IPS DF 19.7 (cell line): ENCODE data around the gene PSTPIP2.
"Not testable (repeated sequence)": the region's sequence is repeated elsewhere in the genome, so short reads cannot be mapped to it uniquely, and the experiment has no call there.

Source experiments
- DNase-seq: peaks from one replicate; pipeline ENCODE4 v3.0.0-alpha.2; 2013; ENCODE audit warnings: low read depth, low spot score

Gene PSTPIP2

GRCh38 chr18:46037512-46038305 is 34.4 kb downstream of the PSTPIP2 start:
- DNase-seq = no peak

- no peak for DNase-seq
These were observed 36.1 kb downstream of the PSTPIP2 start for GRCh38 chr18:46035696-46036680.

GRCh38 chr18:46034230-46034629 is 37.8 kb downstream of the PSTPIP2 start:
- DNase-seq = no peak

- DNase-seq = no peak
These were observed 40.3 kb downstream of the PSTPIP2 start for GRCh38 chr18:46031741-46032140.

- no peak for DNase-seq
These were observed 43.5 kb downstream of the PSTPIP2 start for GRCh38 chr18:46028536-46028891.

DNA sequence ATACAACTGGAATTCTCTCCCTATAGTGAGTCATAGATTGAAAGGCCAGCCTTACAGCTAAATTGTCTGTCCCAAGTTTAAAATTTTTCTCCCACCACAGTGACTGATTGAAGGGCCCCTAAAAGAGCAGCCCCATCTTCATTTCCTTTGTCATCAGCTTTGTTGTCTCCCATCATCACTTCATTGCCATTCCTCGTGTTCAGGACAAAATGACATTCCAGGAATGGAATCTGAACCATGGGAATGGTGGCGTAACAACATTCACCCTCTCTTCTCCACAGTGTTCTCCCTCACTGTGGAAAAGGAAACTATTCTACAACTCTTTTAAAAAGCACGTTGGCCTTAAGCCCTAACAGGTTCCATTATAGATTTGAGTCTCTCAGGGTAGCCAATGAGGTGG is 52.1 kb downstream of the PSTPIP2 start:
- no peak for DNase-seq

DNA sequence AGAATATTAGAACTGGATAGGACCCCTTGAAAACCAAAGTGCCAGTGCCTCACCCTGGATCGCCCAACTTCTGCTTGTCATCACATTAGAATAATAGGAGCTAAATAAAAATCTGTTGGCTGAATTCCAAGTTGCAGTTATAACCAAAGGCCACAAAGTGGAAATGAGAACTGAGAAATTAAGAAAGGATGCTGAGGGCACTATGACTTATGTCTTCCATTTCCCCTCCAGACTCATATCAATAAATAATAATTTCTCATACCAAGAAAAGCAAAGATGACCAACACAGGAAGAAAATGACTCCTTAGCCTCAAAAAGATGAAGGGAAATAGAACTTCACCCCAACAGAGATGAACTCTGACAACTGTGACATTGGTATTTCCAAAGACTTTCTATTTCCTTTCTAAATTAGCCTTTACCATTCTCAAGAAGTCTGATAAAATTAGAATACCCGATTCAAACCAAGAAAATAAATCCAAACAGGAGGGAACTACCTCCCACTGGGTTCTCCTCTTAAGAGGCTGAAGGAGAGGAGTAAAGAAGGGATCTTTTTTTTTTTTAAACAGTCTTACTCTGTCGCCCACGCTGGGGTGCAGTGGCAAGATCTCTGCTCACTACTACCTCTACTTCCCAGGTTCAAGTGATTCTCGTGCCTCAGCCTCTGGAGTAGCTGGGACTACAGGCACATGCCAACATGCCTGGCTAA is 58.4 kb downstream of the PSTPIP2 start:
- DNase-seq = no peak

GRCh38 chr18:46010676-46011075 is 61.4 kb downstream of the PSTPIP2 start:
- DNase-seq = no peak

DNA sequence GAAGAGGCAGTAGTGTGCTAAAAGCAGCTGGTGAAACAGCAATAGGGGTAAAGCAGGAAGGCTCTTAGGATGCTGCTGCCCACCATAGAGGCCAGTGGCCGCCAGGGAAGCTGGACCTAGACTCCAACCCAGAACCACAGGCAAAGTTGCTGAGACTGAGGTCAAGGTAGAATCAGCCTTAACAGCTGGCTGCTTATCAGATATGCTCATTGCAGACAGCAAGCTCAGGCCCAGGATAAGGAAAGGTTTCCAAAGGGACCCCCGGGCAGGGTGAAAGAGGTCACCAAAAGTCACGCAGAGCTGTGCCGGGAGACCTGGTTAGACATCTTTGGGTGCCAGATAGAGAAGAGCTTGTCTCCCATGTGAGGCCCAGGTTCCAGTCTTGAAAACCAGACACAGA is 62.0 kb downstream of the PSTPIP2 start:
- DNase-seq = no peak

- DNase-seq = no peak
These were observed 62.8 kb downstream of the PSTPIP2 start for GRCh38 chr18:46009125-46009840.

- DNase-seq = no peak
These were observed 63.5 kb downstream of the PSTPIP2 start for GRCh38 chr18:46008531-46008930.

- DNase-seq = no peak
These were observed 64.9 kb downstream of the PSTPIP2 start for GRCh38 chr18:46007165-46007564.

- DNase-seq = no peak
These were observed 69.1 kb downstream of the PSTPIP2 start for GRCh38 chr18:46002934-46003333.

DNA sequence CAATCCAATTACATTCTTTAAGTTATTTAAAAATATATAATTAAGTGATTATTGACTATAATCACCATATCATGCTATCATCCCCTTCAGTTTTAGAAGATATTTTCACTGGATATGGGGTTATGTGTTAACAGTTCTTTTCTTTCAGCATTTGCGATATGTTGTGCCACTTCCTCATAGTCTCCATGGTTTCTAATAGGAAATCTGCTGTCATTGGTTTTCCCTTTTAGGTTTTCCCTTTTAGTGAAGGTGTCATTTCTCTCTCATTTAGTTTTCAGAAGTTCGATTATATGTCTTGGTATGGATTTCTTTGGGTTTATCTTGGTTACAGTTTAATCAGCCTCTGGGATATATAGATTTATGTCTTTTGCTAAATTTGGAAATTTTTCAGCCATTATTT is 70.2 kb downstream of the PSTPIP2 start:
- DNase-seq = no peak

DNA sequence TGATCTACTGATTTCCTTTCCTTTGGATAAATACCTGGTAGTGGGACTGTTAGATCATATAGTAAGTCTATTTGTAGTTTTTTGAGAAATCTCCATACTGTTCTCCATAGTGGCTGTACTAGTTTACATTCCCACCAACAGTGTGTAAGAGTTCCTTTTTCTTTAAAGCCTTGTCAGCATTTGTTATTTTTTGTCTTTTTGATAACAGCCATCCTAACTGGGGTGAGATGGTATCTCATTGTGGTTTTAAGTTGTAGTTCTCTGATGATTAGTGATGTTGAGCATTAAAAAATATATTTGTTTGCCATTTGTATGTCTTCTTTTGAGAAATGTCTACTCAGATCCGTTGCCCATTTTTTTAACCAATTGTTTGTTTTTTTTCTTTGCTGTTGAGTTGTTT is 71.0 kb downstream of the PSTPIP2 start:
- no peak for DNase-seq

DNA sequence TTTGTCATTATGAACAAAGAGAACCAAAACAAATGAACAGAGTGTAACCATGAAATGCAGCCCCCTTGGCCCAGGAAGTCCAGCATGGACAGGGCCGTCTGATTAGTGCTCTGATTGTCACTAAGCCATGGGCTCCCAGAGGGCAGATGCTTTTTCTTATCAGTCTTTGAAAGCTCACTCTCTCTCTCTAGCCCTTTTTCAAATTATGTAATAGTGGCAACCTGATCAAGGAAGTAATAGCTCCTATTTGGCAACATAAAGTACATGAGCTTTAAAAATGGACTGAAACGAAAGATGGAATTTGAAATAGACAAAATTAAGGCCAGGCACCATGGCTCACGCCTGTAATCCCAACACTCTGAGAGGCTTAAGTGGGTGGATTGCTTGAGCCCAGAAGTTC is 72.5 kb downstream of the PSTPIP2 start:
- DNase-seq = no peak

- no peak for DNase-seq
These were observed 73.8 kb downstream of the PSTPIP2 start for GRCh38 chr18:45998244-45998643.

- no peak for DNase-seq
These were observed 74.3 kb downstream of the PSTPIP2 start for GRCh38 chr18:45997700-45998151.

- no peak for DNase-seq
These were observed 76.6 kb downstream of the PSTPIP2 start for GRCh38 chr18:45995461-45995860.

DNA sequence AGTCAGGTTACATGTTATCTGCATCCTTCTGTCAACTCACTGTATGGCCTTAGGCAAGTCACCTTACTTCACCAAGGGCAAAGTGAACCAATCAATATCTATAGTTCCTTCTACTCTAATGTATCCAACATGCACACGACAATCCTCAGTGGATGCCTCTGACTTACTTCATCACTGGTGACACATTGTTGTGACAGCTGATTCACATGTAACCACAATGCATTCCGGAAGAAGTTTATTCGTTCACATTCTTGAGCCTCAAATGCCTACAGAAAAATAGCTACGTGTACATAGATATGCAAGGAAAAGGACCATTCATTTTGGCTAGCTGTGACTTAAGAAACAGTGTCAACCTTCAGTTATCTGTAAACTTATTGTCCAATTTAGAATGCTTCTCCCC is 78.6 kb downstream of the PSTPIP2 start:
- DNase-seq = no peak

- not testable (repeated sequence) for DNase-seq
These were observed 79.5 kb downstream of the PSTPIP2 start for GRCh38 chr18:45992527-45992926.
